Stimulated activated CD8-positive, alpha-beta memory T cell treated with anti-CD3 and anti-CD28 coated beads, Interleukin-12 subunit alpha, Interleukin-12 subunit beta, amount 100 ng/mL, for 4 hours (primary cell): ENCODE results near the gene COL20A1.
"Not testable (repeated sequence)": the region's sequence is repeated elsewhere in the genome, so short reads cannot be mapped to it uniquely, and the experiment has no call there.

Experiments used
- DNase-seq: peaks from one replicate; pipeline ENCODE4 v3.0.0-alpha.2; 2020; ENCODE audit warnings: low read depth

Gene COL20A1

DNA sequence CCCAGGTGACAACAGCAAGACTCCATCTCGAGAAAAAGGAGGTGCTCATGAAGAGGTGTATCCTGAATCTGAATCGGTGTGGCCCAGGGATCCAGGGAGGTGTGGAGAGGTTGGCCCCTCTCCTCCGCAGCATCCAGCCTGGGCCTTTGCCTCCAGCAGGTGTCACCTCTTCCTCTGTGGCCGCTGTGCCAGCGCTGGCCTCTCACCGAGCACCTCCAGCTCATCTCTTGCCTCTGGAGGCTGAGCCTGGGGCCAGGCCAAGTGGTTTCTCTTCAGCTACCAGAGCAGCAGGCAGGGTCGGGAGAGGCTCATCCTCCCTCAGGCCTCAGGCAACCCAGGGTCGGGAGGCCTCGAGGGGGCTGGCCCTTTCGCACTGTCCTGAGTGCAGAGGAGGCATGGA, 1.2 kb upstream of the COL20A1 start:
- DNase-seq: no peak

GRCh38 chr20:63292292-63292701, 689 bp upstream of the COL20A1 start:
- no peak for DNase-seq

GRCh38 chr20:63293456-63293855, 470 bp downstream of the COL20A1 start:
- DNase-seq: no peak

DNA sequence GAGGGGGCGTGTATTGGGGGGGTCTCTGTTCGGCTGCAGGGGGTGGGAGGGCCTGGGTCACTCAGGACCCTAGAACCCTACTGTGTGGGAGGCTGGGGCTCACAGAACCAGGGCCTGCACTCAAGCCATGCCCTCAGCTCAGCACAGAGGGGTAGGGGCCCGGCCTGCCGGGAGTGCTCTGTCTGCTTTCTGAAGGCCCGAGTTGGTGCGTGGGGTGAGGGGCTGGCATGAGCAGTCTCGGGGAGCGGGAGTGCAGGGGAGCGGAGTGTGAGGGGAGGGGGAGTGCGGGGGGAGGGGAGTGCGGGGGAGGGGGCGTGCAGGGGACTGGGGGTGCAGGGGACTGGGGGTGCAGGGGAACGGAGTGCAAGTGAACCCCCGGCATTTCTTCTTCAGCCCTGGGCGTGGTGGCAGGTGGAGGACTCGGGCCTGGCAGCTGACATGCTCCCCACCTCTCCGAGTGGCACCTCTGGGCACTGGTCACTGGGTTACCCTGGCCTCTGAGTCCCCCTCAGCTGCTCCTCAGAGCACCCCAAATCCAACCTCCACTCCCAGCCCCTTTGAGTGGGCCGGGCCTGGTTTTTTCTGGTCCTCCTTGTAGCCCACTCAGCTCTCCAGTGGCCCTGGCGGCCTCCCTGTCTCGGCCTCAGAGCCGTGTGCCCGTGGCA, 1.0 kb downstream of the COL20A1 start:
- DNase-seq: no peak

DNA sequence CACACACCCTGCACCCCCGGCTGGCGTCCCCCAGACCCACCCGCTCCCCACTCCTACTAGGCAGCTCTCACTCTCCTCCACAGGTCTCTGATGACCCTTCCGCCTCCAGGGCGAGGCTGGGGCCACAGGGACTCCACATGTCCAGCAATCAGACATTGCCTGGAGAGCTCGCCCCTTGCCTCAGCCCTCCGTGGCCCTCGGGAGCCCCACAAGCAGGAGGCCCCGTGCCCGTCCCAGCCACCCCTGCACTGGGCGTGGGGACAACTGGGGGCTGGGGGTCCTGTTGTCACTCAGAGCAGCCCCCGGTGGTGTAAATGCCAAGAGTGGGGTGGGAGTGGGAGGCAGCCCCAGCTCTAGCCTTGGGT, 1.5 kb downstream of the COL20A1 start:
- no peak for DNase-seq

DNA sequence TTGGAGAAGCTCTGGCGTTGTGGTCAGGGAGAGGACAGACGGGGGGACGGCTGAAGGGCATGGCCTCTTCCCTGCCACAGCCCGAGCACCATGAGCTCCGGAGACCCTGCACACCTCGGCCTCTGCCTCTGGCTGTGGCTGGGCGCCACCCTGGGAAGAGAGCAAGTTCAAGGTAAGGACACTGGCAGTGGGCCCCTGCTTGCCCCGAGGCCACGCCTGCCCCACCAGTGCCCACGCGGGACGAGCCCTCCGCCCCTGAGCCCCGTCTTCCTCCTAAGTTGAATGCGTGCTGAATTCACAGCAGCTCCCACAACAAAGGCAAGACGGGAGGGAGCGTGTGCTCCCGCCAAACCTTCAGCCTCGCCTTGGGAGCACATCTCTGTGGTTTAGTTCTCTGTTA, 2.0 kb downstream of the COL20A1 start:
- DNase-seq: no peak

DNA sequence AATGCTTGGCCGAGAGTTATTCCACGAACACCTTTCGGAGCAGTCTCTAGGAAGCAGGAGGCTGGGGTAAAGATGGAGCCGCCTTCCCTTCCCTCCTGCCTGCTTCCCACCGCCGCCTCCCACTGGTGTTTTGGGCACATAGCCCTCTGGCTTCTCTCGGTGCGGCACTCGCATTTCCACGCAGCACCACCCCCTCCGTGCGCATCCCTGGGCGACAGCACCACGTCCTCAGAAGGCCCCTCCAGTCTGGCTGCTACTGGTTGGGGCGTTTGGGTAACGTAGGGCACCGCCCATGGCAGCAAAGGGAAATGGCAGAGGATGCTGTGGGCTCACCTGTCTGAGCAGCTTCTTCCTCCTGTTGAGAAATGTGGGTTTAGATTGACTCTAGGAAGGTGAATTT, 2.4 kb downstream of the COL20A1 start:
- no peak for DNase-seq

DNA sequence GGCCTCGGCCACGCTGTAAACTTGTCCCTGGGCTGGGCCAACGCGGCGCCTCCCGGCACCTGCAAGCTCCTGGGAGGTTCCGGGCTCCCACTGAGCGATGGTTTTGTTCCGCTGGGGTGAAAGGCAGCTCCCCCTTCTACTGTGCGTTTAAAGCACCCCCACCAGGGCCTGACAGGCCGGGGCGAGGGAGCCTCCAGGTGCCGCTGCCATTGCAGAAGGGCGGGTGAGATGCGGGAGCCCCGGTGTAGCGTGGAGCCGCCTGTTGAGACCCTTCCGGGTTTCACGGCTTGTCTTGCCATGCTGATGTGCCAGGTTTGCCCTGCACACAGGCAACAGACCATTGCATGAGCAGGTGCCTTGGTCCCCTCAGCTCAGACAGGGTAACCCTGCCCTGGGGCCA, 2.9 kb downstream of the COL20A1 start:
- DNase-seq: no peak

- DNase-seq: no peak
Observed at GRCh38 chr20:63296531-63297299, 3.7 kb downstream of the COL20A1 start.

GRCh38 chr20:63297371-63297781, 4.4 kb downstream of the COL20A1 start:
- DNase-seq: no peak

- DNase-seq: no peak
Observed at GRCh38 chr20:63297796-63298572, 5.0 kb downstream of the COL20A1 start.

- DNase-seq: no peak
Observed at GRCh38 chr20:63298731-63299312, 5.8 kb downstream of the COL20A1 start.

DNA sequence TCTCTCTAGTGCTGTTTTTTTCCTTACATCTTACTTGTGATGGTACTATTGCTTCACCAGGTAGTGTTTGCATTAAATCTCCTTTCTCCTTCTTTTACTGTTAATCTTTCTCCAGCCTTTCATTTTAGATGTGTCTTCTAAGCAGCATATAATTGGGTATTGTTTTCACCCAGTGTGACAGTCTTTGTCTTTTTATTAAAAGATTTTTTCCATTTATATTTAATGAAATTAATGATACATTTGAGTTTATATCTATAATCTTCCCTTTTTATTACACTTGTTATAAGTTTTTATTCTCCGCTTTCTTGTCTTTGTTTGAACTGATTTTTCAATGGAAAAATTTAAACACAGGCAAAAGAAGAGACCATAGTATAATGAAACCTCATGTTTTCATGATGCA, 8.7 kb downstream of the COL20A1 start:
- DNase-seq: no peak

- no peak for DNase-seq
Observed at GRCh38 chr20:63303095-63303666, 10.2 kb downstream of the COL20A1 start.

DNA sequence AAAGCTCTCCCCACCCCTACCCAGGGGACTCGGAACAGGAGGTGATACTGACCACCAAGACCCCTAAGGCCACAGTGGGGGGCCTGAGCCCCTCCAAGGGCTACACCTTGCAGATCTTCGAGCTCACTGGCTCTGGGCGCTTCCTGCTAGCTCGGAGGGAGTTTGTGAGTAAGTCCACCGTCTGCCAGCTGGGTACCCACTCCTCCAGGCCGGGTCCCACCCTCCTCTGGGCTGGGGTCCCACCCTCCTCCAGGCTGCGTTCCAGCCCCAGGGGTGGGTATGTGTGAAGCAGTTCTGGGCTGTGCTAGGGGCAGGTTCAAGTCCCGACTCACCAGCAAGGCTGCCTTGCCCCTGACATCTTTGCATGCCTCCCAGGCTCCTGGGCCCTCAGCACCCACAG, 12.4 kb downstream of the COL20A1 start:
- no peak for DNase-seq

DNA sequence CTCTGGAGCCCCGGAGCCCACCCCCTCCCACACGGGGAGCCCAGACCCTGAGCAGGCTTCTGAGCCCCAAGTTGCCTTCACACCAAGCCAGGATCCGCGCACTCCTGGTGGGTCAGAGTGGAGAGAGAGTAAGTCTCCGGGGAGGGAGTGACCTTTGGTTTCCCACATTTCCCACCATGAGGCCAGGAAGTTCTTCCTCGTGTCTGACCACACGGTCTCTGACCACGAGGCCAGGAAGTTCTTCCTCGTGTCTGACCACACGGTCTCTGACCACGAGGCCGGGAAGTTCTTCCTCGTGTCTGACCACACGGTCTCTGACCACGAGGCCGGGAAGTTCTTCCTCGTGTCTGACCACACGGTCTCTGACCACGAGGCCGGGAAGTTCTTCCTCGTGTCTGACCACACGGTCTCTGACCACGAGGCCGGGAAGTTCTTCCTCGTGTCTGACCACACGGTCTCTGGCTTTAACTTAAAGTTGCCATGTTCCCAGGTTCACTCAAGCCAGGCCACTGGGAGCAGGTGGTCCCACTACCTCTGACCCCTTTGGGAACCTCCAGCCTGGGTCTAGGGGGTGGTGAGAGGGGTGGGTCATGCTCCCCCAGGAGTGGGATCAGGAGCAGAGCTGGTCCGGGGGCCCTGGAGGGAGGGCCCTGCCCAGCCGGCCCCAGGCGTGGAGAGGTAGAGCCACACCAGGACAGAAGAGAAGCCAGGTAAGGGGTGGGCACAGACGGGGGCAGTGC, 13.1 kb downstream of the COL20A1 start:
- not testable (repeated sequence) for DNase-seq

DNA sequence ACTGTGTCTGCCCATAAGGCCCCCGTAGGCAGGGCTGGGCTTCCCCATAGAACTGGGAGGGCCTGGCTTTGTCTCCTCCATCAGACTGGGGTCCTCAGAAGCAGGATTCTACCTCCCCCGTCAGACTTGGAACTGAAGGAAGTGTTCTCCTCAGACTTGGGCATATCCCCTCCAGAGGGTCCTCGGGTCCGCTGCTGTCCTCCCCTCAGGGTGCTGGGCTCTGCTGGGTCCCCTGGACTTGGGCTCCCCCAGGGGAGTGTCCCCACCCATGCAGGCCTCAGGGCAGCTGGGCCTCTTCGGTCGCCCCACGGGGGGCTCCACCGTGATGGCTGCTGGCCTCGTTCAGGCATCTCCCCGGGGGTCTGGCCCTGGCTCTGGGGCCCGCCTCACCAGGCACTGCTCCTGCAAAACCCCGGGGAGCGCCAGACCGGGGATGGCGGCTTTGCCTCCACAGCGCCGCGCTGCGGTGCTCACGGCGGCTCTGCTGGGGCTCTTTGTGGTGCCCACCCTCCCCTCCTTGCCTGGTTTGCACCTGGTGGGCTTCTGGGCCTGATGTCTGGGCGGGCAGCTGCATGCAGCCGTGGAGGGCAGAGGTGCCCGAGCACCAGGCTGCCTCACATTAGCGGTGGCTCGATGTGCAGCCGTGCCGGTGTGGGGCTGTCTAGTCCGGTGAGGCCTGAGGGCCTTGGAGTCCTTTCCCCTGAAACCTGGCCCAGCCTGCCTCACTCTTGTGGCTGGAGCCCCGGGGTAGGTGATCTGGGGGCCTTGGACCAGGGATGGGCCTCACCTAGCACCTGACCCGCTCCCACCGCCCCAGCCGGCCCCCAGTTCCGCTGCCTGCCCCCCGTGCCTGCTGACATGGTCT, 13.9 kb downstream of the COL20A1 start:
- no peak for DNase-seq

DNA sequence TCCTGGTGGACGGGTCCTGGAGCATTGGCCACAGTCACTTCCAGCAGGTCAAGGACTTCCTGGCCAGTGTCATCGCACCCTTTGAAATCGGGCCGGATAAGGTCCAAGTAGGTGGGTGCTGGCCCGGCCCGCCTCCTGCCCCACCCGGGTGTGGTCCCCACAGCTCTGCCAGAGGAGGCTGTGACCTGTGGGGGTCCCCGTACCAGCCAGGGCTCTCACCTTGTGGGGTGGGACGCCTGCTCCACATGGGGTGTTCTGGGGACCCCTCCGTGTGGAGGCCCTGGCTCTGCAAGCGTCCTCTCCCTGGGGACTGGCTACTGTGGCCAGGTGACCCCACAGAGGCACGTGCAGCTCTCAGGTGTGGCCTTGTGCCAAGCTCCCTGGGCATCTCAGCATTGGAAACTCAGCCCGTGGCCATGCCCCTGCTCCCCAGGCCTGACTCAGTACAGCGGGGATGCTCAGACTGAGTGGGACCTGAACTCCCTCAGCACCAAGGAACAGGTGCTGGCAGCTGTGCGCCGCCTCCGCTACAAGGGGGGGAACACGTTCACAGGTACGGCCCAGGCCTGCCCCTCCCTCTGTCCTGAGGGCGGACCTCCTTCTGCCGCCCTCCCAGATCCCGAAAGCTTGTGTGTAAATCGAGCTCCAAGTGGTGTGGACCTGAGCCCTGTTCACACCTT, 14.7 kb downstream of the COL20A1 start:
- no peak for DNase-seq

DNA sequence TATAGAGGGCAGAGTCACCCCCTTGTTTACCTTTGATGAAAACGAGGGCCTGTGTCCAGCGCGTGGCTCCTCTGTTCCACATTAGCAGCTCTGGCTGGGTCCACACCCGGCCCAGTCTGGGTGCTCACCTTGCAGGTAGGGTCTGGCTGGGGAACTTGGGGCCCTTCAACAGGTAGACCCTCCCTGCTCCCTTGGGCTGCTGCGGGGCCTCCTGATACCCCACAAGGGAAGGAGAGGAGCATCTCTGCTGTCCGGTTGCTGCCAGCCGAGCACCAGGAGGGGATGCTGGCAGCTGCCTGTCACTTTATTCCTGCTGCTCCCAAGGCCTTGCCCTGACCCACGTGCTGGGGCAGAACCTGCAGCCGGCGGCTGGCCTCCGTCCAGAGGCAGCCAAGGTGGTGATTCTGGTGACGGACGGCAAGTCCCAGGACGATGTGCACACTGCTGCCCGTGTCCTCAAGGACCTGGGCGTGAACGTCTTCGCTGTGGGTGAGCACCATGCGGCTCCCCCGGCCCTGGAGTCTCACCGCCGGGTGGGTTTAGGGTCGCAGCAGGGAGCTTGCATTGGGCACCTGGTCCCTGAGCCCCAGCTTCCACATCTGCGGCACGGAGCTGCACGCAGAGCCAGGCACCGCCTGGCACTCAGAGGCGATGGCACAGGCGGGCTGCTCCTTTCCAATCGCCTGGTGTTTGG, 15.4 kb downstream of the COL20A1 start:
- no peak for DNase-seq
